Small intestine (tissue), 16 donors: ENCODE results near the gene ZBTB49. TPM values are rescaled to one million over a fixed set of nuclear protein-coding genes. Genes with fewer than 3 reads are reported as not detected.
"Not testable (repeated sequence)": the region's sequence is repeated elsewhere in the genome, so short reads cannot be mapped to it uniquely, and the experiment has no call there.

Experiments used
- DNase-seq, 2 donors: peaks; one replicate each; pipeline versions ENCODE4 v3.0.0 to v3.0.0-alpha.2; 2013
- FAIRE-seq: peaks from 2 replicates; lab custom pipeline; 2012; peaks lifted over from hg19 to GRCh38; lab: Jason Lieb, UNC
- H3K27ac ChIP-seq, 3 donors: one replicate each; pipeline ENCODE4 v1.5.1; 2013; ENCODE audit warnings: low read length in 2 of 3, mild to moderate bottlenecking in 2 of 3, control low read depth in 1 of 3, inconsistent platforms in 1 of 3, low read depth in 1 of 3, moderate library complexity in 1 of 3
- H3K27me3 ChIP-seq, 3 donors: one replicate each; pipeline ENCODE4 v1.6.1; 2013; ENCODE audit warnings: low read length in 3 of 3, inconsistent platforms in 1 of 3; ENCODE audit not compliant: control insufficient read depth in 3 of 3, insufficient read depth in 3 of 3
- H3K36me3 ChIP-seq, 3 donors: one replicate each; pipeline ENCODE4 v1.6.1; 2013; ENCODE audit warnings: low read length in 3 of 3, inconsistent platforms in 1 of 3, low read depth in 1 of 3, mild to moderate bottlenecking in 1 of 3, moderate library complexity in 1 of 3; ENCODE audit not compliant: control insufficient read depth in 3 of 3, insufficient read depth in 2 of 3
- H3K4me1 ChIP-seq, 3 donors: one replicate each; pipeline ENCODE4 v1.6.1; 2013; ENCODE audit warnings: low read length in 2 of 3, inconsistent platforms in 1 of 3, low read depth in 1 of 3, mild to moderate bottlenecking in 1 of 3, moderate library complexity in 1 of 3; ENCODE audit not compliant: control insufficient read depth in 3 of 3, insufficient read depth in 2 of 3
- H3K4me3 ChIP-seq, 3 donors: one replicate each; pipeline ENCODE4 v1.5.1; 2013; ENCODE audit warnings: low read length in 3 of 3, control low read depth in 1 of 3, inconsistent platforms in 1 of 3, low read depth in 1 of 3, mild to moderate bottlenecking in 1 of 3, moderate library complexity in 1 of 3
- H3K9me3 ChIP-seq, 2 donors: one replicate each; pipeline ENCODE4 v1.6.1; 2013; ENCODE audit warnings: low read depth in 1 of 2, low read length in 1 of 2; ENCODE audit not compliant: control insufficient read depth in 2 of 2, insufficient read depth in 1 of 2
- WGBS, 3 donors: extraction: QIAGEN DNeasy Blood & Tissue Kit; methylation state at CpG; one replicate each; pipeline ENCODE4 v1.1.7; 2013; 5-methylcytosine and 5-hydroxymethylcytosine counted together
- long read RNA-seq, 10 donors: transcript quantifications; one replicate each; lab custom pipeline, GENCODE V29; 2026
- polyA plus RNA-seq, 4 donors: library from polyadenylated mRNA; stranded (reverse) in 3 of 4; unstranded in 1 of 4; fragments of 200-250 nt in 3 of 4; fragments of 120-200 nt in 1 of 4; gene quantifications; one replicate each; pipeline versions ENCODE4 v1.2.1 to v1.2.3, GENCODE V29; 2013
- donor health status: healthy with polysubstance abuse.
- donor health status: control.
- donor health status: control.
- donor health status: Bipolar disorder and iron deficiency.
- donor health status: healthy.

The ZBTB49 gene
- 1 to 10 TPM; 1.8 to 5.8 (median 2.6) TPM for polyA plus RNA-seq
- long read RNA-seq, donor 1, partial matches to known transcripts, result 0 of 1 reads
- long read RNA-seq, donor 1, other reads (novel, unspliced or antisense), result 0 of 1 reads
- long read RNA-seq, donor 2, result 0 reads
- long read RNA-seq, donor 3, result 0 reads
- long read RNA-seq, donor 4, result 0 reads
- long read RNA-seq, donor 5, result 0 reads
- long read RNA-seq, donor 6, partial matches to known transcripts, result 0 of 1 reads
- long read RNA-seq, donor 6, other reads (novel, unspliced or antisense), result 0 of 1 reads
- long read RNA-seq, donor 7, result 0 reads
- long read RNA-seq, donor 8, result 0 reads
- long read RNA-seq, donor 9, result 0 reads
- long read RNA-seq, donor 10, partial matches to known transcripts, result 5 of 5 reads
- long read RNA-seq, donor 10, other reads (novel, unspliced or antisense), result 0 of 5 reads

GRCh38 chr4:4289941-4290850 lies at the start of gene ZBTB49, which contains the start of gene LYAR:
TSS of gene ZBTB49 (plus strand) at chr4:4290251. CDS start at chr4:4299946, 9,695 bp downstream.
TSS of gene LYAR (minus strand) at chr4:4290154. CDS start at chr4:4283742, 6,412 bp downstream.
- H3K27me3 ChIP-seq, result no peaks in the 10 kb centered on the region
- DNase-seq (peak; percentile 94 to 98), FAIRE-seq (no peak)
- WGBS, 3 donors, result 0% methylated on average over 66 to 77 of the region's 77 CpGs
- H3K4me3 ChIP-seq, result peak within 1 kb of the TSS; percentile 55 to 83 (median 77)
- H3K36me3 ChIP-seq, result peaks cover 0 to under 1% (median 0%) of the 10 kb centered on the region in 3 donors
- H3K4me1 ChIP-seq, result peaks cover 2 to 16% (median 6%) of the 10 kb centered on the region in 3 donors
- no peaks in the 10 kb centered on the region for H3K9me3 ChIP-seq
- peak within 1 kb of the TSS; percentile 42 to 86 (median 78) for H3K27ac ChIP-seq

- 84 to 97% (median 96%) methylated on average over 1 of the region's 1 CpG for WGBS, 3 donors
- peak; percentile 31 to 55 for DNase-seq
- H3K4me1 ChIP-seq, result peaks cover 0 to 11% (median 6%) of the 10 kb centered on the region in 3 donors
Measured at GRCh38 chr4:4245172-4245571, 44.9 kb upstream of the ZBTB49 start.

GRCh38 chr4:4247696-4248028 lies 42.4 kb upstream of the ZBTB49 start:
- Histone ChIP-seq H3K36me3 (peaks cover 3 to 21% (median 7%) of the 10 kb centered on the region in 3 donors), H3K9me3 (no peaks in the 10 kb centered on the region), H3K27me3 (no peaks in the 10 kb centered on the region), H3K4me3 (peak overlapping the region; percentile 64 to 83 (median 78)), H3K4me1 (peaks cover 0 to 11% (median 6%) of the 10 kb centered on the region in 3 donors), H3K27ac (peak overlapping the region; percentile 76 to 98 (median 97))
- 0% methylated on average over 12 of the region's 12 CpGs for WGBS, 3 donors
- FAIRE-seq (no peak), DNase-seq (no peak)

More at GRCh38 chr4:4245172-4245571, 44.9 kb upstream of the ZBTB49 start:
- no peak overlapping the region for H3K4me3 ChIP-seq
- no peaks in the 10 kb centered on the region for H3K27me3 ChIP-seq
- no peaks in the 10 kb centered on the region for H3K9me3 ChIP-seq
- H3K27ac ChIP-seq, result peak overlapping the region in 1 of 3 donors; percentile 8
- H3K36me3 ChIP-seq, result peaks cover 3 to 25% (median 15%) of the 10 kb centered on the region in 3 donors
- no peak for FAIRE-seq

GRCh38 chr4:4248029-4248884 lies 41.8 kb upstream of the ZBTB49 start, which contains the start of gene TMEM128:
TSS of gene TMEM128 (minus strand) at chr4:4248223. CDS start at chr4:4248202, 21 bp downstream.
- Histone ChIP-seq H3K27me3 (no peaks in the 10 kb centered on the region), H3K4me3 (peak within 1 kb of the TSS; percentile 64 to 83 (median 78)), H3K9me3 (no peaks in the 10 kb centered on the region), H3K4me1 (peaks cover 0 to 11% (median 6%) of the 10 kb centered on the region in 3 donors), H3K27ac (peak within 1 kb of the TSS; percentile 76 to 98 (median 97)), H3K36me3 (peaks cover 3 to 19% (median 7%) of the 10 kb centered on the region in 3 donors)
- no peak for FAIRE-seq
- 1% methylated on average over 59 to 62 of the region's 62 CpGs for whole genome bisulfite sequencing, 3 donors
- DNase-seq, result peak; percentile 92 to 98

GRCh38 chr4:4248885-4249203 lies 41.2 kb upstream of the ZBTB49 start:
- Histone ChIP-seq H3K27ac (peak overlapping the region; percentile 76 to 98 (median 97)), H3K36me3 (peaks cover 3 to 14% (median 7%) of the 10 kb centered on the region in 3 donors), H3K4me1 (peaks cover 0 to 11% (median 6%) of the 10 kb centered on the region in 3 donors), H3K27me3 (no peaks in the 10 kb centered on the region), H3K4me3 (peak overlapping the region; percentile 64 to 83 (median 78)), H3K9me3 (no peaks in the 10 kb centered on the region)
- DNase-seq, result no peak
- WGBS, 3 donors, result 8 to 18% (median 12%) methylated on average over 10 of the region's 10 CpGs
- FAIRE-seq, result no peak

- peaks cover 0 to 11% (median 6%) of the 10 kb centered on the region in 3 donors for H3K4me1 ChIP-seq
- not testable (repeated sequence) for H3K27me3 ChIP-seq, DNase-seq, H3K36me3 ChIP-seq, H3K4me3 ChIP-seq, H3K27ac ChIP-seq, H3K9me3 ChIP-seq, FAIRE-seq
- WGBS, 3 donors, result 95 to 97% (median 95%) methylated on average over 15 of the region's 15 CpGs
Measured at GRCh38 chr4:4249342-4249741, 40.7 kb upstream of the ZBTB49 start.

- H3K36me3 ChIP-seq, result peaks cover 2 to 5% (median 4%) of the 10 kb centered on the region in 3 donors
Measured at GRCh38 chr4:4249866-4250265, 40.2 kb upstream of the ZBTB49 start.

More at GRCh38 chr4:4249866-4250265, 40.2 kb upstream of the ZBTB49 start:
- no peak overlapping the region for H3K27ac ChIP-seq
- WGBS, 3 donors, result 88 to 89% (median 88%) methylated on average over 8 of the region's 8 CpGs
- FAIRE-seq, result no peak
- no peak for DNase-seq
- no peak overlapping the region for H3K4me3 ChIP-seq
- H3K9me3 ChIP-seq, result no peaks in the 10 kb centered on the region
- H3K27me3 ChIP-seq, result no peaks in the 10 kb centered on the region
- H3K4me1 ChIP-seq, result peaks cover 0 to 11% (median 6%) of the 10 kb centered on the region in 3 donors
